Astrocyte (in vitro differentiated cells and primary cell): ENCODE measurements around the gene GRIA2. TPM values are rescaled to one million over a fixed set of nuclear protein-coding genes. Genes with fewer than 3 reads are reported as not detected.
A peak's percentile ranks its signal among the peaks of the same experiment; 100 is the strongest.

Source experiments
- DNase-seq: peaks from one replicate; pipeline ENCODE4 v3.0.0-alpha.2; 2010; ENCODE audit warnings: low read depth
- FAIRE-seq: peaks from 2 replicates; lab custom pipeline; 2011; peaks lifted over from hg19 to GRCh38; lab: Jason Lieb, UNC
- H2AFZ ChIP-seq: 2 replicates; pipeline ENCODE4 v1.6.0; 2012; ENCODE audit warnings: low read depth, low read length, inconsistent platforms
- H3K27ac ChIP-seq: 2 replicates; pipeline ENCODE4 v1.5.1; 2011; ENCODE audit warnings: low read depth, low read length, inconsistent platforms
- H3K27me3 ChIP-seq: 2 replicates; pipeline ENCODE4 v1.6.0; 2011; ENCODE audit warnings: low read length, inconsistent platforms; ENCODE audit not compliant: insufficient read depth
- H3K36me3 ChIP-seq: 2 replicates; pipeline ENCODE4 v1.5.1; 2011; ENCODE audit warnings: low read length, inconsistent platforms; ENCODE audit not compliant: insufficient read depth
- H3K4me1 ChIP-seq: 2 replicates; pipeline ENCODE4 v1.5.1; 2011; ENCODE audit warnings: low read length, inconsistent platforms; ENCODE audit not compliant: insufficient read depth
- H3K4me2 ChIP-seq: 2 replicates; pipeline ENCODE4 v1.6.0; 2012; ENCODE audit warnings: low read length, inconsistent platforms
- H3K4me3 ChIP-seq: 2 replicates; pipeline ENCODE4 v1.5.1; 2011; ENCODE audit warnings: low read depth, mild to moderate bottlenecking, low read length, inconsistent platforms; ENCODE audit not compliant: insufficient read depth
- H3K79me2 ChIP-seq: 2 replicates; pipeline ENCODE4 v1.6.0; 2012; ENCODE audit warnings: mild to moderate bottlenecking, low read length, inconsistent platforms; ENCODE audit not compliant: insufficient read depth
- H3K9ac ChIP-seq: 2 replicates; pipeline ENCODE4 v1.6.0; 2012; ENCODE audit warnings: mild to moderate bottlenecking, low read length, inconsistent platforms
- H3K9me3 ChIP-seq: 2 replicates; pipeline ENCODE4 v1.5.1; 2012; ENCODE audit warnings: low read depth, mild to moderate bottlenecking, low read length, inconsistent platforms; ENCODE audit not compliant: insufficient read depth
- H4K20me1 ChIP-seq: 2 replicates; pipeline ENCODE4 v1.6.0; 2012; ENCODE audit warnings: low read length, inconsistent platforms; ENCODE audit not compliant: insufficient read depth
- H3K27ac Mint-ChIP-seq: one replicate; pipeline ENCODE4 v1.8.0; 2021; ENCODE audit warnings: mild to moderate bottlenecking, mixed read lengths; ENCODE audit not compliant: unreplicated experiment
- H3K27me3 Mint-ChIP-seq: one replicate; pipeline ENCODE4 v1.8.0; 2021; ENCODE audit warnings: low read depth, mixed read lengths; ENCODE audit not compliant: unreplicated experiment
- H3K36me3 Mint-ChIP-seq: one replicate; pipeline ENCODE4 v1.8.0; 2021; ENCODE audit warnings: low read depth, mixed read lengths; ENCODE audit not compliant: unreplicated experiment
- H3K4me1 Mint-ChIP-seq: one replicate; pipeline ENCODE4 v1.8.0; 2021; ENCODE audit warnings: low read depth, mixed read lengths; ENCODE audit not compliant: unreplicated experiment
- H3K4me3 Mint-ChIP-seq: one replicate; pipeline ENCODE4 v1.8.0; 2021; ENCODE audit warnings: mild to moderate bottlenecking, moderate library complexity, mixed read lengths; ENCODE audit not compliant: unreplicated experiment
- H3K9me3 Mint-ChIP-seq: one replicate; pipeline ENCODE4 v1.8.0; 2021; ENCODE audit warnings: mild to moderate bottlenecking, mixed read lengths; ENCODE audit not compliant: unreplicated experiment
- EZH2 ChIP-seq: IDR thresholded peaks from 2 replicates; pipeline ENCODE4 v1.6.1; 2012; ENCODE audit warnings: mild to moderate bottlenecking, low read length, inconsistent platforms; ENCODE audit not compliant: insufficient read depth
- total RNA-seq: library from RNA; stranded (reverse); gene quantifications from 2 replicates; pipeline ENCODE4 v1.2.1, GENCODE V29; 2021
- TF ChIP-seq, protein P1 (sequence below): IDR thresholded peaks from 2 replicates; pipeline ENCODE4 v1.5.1; 2011; ENCODE audit warnings: low read depth, mild to moderate bottlenecking, inconsistent platforms, low read length, moderate library complexity; ENCODE audit not compliant: insufficient read depth

GRIA2 gene
- total RNA-seq, 1 donor from 2014 or later, result not detected

- DNase-seq (peak; percentile 8), FAIRE-seq (no peak)
- Histone ChIP-seq H3K4me3 (peak overlapping the region; percentile 80), H3K9me3 (no peaks in the 10 kb centered on the region), H4K20me1 (no peaks in the 10 kb centered on the region), H3K36me3 (no peaks in the 10 kb centered on the region), H3K79me2 (no peaks in the 10 kb centered on the region), H3K27ac (no peak overlapping the region), H3K4me2 (peak overlapping the region; percentile 96), H3K9ac (peak overlapping the region; percentile 74), H3K27me3 (peaks cover 26% of the 10 kb centered on the region), H3K4me1 (peaks cover 18% of the 10 kb centered on the region), H2AFZ (peak overlapping the region; percentile 91)
- TF ChIP-seq, protein P1, sequence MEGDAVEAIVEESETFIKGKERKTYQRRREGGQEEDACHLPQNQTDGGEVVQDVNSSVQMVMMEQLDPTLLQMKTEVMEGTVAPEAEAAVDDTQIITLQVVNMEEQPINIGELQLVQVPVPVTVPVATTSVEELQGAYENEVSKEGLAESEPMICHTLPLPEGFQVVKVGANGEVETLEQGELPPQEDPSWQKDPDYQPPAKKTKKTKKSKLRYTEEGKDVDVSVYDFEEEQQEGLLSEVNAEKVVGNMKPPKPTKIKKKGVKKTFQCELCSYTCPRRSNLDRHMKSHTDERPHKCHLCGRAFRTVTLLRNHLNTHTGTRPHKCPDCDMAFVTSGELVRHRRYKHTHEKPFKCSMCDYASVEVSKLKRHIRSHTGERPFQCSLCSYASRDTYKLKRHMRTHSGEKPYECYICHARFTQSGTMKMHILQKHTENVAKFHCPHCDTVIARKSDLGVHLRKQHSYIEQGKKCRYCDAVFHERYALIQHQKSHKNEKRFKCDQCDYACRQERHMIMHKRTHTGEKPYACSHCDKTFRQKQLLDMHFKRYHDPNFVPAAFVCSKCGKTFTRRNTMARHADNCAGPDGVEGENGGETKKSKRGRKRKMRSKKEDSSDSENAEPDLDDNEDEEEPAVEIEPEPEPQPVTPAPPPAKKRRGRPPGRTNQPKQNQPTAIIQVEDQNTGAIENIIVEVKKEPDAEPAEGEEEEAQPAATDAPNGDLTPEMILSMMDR, result no peak
- peak; percentile 39 for TF ChIP-seq EZH2
- H3K4me1 Mint-ChIP-seq, result peaks cover 2% of the 10 kb centered on the region
- H3K4me3 Mint-ChIP-seq, result peak overlapping the region; percentile 89
- H3K36me3 Mint-ChIP-seq, result no peaks in the 10 kb centered on the region
- no peaks in the 10 kb centered on the region for H3K9me3 Mint-ChIP-seq
- peak overlapping the region; percentile 89 for H3K27ac Mint-ChIP-seq
- H3K27me3 Mint-ChIP-seq, result peaks cover 29% of the 10 kb centered on the region
Observed at GRCh38 chr4:157221895-157222770, 1.6 kb downstream of the GRIA2 start.

DNA sequence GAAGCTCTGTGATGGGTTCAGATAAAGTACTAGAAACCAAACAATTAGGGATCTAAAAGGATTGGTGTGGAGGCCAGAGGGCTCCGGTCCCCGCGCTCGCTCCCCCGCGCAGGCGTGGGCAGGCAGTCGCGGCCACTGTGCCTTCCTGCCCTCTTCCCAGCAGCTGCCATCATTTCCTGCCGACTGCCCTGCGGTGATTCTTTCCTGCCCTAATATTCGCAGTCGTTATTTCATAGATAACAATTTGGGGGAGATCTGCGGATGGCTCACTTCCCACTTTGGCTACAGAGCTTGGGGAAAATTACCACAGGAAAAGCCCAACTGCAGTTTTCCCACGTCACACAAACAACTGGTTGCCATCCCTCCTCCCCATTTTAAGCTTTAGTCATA, 2.2 kb downstream of the GRIA2 start:
- Histone ChIP-seq H3K9me3 (no peaks in the 10 kb centered on the region), H2AFZ (peak overlapping the region; percentile 91), H3K27me3 (peaks cover 26% of the 10 kb centered on the region), H4K20me1 (no peaks in the 10 kb centered on the region), H3K4me2 (peak overlapping the region; percentile 96), H3K9ac (peak overlapping the region; percentile 74), H3K27ac (no peak overlapping the region), H3K79me2 (no peaks in the 10 kb centered on the region), H3K4me3 (peak overlapping the region; percentile 80), H3K36me3 (no peaks in the 10 kb centered on the region), H3K4me1 (peaks cover 18% of the 10 kb centered on the region)
- Mint-ChIP-seq H3K27me3 (peaks cover 29% of the 10 kb centered on the region), H3K27ac (peak overlapping the region; percentile 89), H3K36me3 (no peaks in the 10 kb centered on the region), H3K9me3 (no peaks in the 10 kb centered on the region), H3K4me3 (peak overlapping the region; percentile 89), H3K4me1 (peaks cover 2% of the 10 kb centered on the region)
- DNase-seq (peak; percentile 13), FAIRE-seq (no peak)
- TF ChIP-seq, protein P1, result no peak
- no peak for TF ChIP-seq EZH2

DNA sequence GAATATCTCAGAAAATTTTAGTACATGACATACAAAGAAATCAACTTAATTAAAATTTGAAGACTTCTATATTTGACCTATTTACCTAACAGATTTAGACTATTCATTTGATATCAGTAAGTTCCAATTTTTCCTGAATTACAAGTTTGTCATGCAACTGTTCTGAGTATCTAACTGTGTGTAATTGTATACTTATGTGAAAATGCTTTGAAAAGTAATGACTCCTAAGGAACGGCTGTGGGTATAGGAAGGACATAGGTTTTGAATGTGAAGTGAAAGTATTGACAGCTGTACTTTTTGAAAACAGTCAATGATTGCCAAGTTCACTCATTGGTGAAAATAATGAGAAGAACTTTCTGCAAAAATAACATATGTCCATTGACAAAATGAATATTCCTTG, 2.9 kb downstream of the GRIA2 start:
- TF ChIP-seq, protein P1, result no peak
- no peak for TF ChIP-seq EZH2
- H3K4me3 Mint-ChIP-seq, result peak overlapping the region; percentile 89
- H3K9ac ChIP-seq, result no peak overlapping the region
- DNase-seq (no peak), FAIRE-seq (no peak)
- no peak overlapping the region for H2AFZ ChIP-seq
- no peaks in the 10 kb centered on the region for H3K9me3 ChIP-seq
- H3K4me2 ChIP-seq, result no peak overlapping the region
- H3K79me2 ChIP-seq, result no peaks in the 10 kb centered on the region
- H3K27ac ChIP-seq, result no peak overlapping the region
- H3K27me3 ChIP-seq, result peaks cover 26% of the 10 kb centered on the region
- no peaks in the 10 kb centered on the region for H4K20me1 ChIP-seq
- no peak overlapping the region for H3K4me3 ChIP-seq
- H3K4me1 ChIP-seq, result peaks cover 18% of the 10 kb centered on the region
- H3K36me3 Mint-ChIP-seq, result no peaks in the 10 kb centered on the region
- peaks cover 29% of the 10 kb centered on the region for H3K27me3 Mint-ChIP-seq
- H3K36me3 ChIP-seq, result no peaks in the 10 kb centered on the region
- no peaks in the 10 kb centered on the region for H3K9me3 Mint-ChIP-seq
- no peak overlapping the region for H3K27ac Mint-ChIP-seq
- H3K4me1 Mint-ChIP-seq, result peaks cover 2% of the 10 kb centered on the region
